Measurements from ENCODE around the gene TGFB1. TPM values are rescaled to one million over a fixed set of nuclear protein-coding genes. Genes with fewer than 3 reads are reported as not detected.
"Not testable (repeated sequence)": the region's sequence is repeated elsewhere in the genome, so short reads cannot be mapped to it uniquely, and the experiment has no call there.

TGFB1 gene
- total RNA-seq, 1 donor from 2014 or later: 25.7 TPM

- H3K27me3 ChIP-seq (ENCODE audit: control insufficient read depth, insufficient read depth, low read length): no peaks in the 10 kb centered on the region
- TF ChIP-seq CTCF (IDR thresholded peaks at IDR 0.05; ENCODE audit: insufficient read depth, low read length, poor library complexity, severe bottlenecking): no peak
- DNase-seq (ENCODE audit: low read depth): no peak
- H3K36me3 ChIP-seq (ENCODE audit: control insufficient read depth, insufficient read depth, low read length): no peaks in the 10 kb centered on the region
- peak within 1 kb of the TSS; percentile 64 for H3K4me3 ChIP-seq (ENCODE audit: low read depth, low read length)
Measured at GRCh38 chr19:41376241-41376997, 22.7 kb upstream of the TGFB1 start, which contains the start of gene TMEM91. TMEM91 (plus strand) TSS chr19:41376533; CDS start chr19:41378310, 1,777 bp downstream.

- no peak for DNase-seq (ENCODE audit: low read depth)
- Histone ChIP-seq H3K4me3 (ENCODE audit: low read depth, low read length) (no peak overlapping the region), H3K36me3 (ENCODE audit: control insufficient read depth, insufficient read depth, low read length) (no peaks in the 10 kb centered on the region), H3K27me3 (ENCODE audit: control insufficient read depth, insufficient read depth, low read length) (no peaks in the 10 kb centered on the region)
- TF ChIP-seq CTCF (IDR thresholded peaks at IDR 0.05; ENCODE audit: insufficient read depth, low read length, poor library complexity, severe bottlenecking): no peak
Measured at GRCh38 chr19:41373993-41374392, 20.3 kb upstream of the TGFB1 start.

GRCh38 chr19:41372501-41372900 lies 18.8 kb upstream of the TGFB1 start:
- H3K4me3 ChIP-seq (ENCODE audit: low read depth, low read length): no peak overlapping the region

GRCh38 chr19:41371541-41371940 lies 17.8 kb upstream of the TGFB1 start:
- Histone ChIP-seq H3K4me3 (ENCODE audit: low read depth, low read length) (no peak overlapping the region), H3K36me3 (ENCODE audit: control insufficient read depth, insufficient read depth, low read length) (no peaks in the 10 kb centered on the region), H3K27me3 (ENCODE audit: control insufficient read depth, insufficient read depth, low read length) (no peaks in the 10 kb centered on the region)
- no peak for TF ChIP-seq CTCF (IDR thresholded peaks at IDR 0.05; ENCODE audit: insufficient read depth, low read length, poor library complexity, severe bottlenecking)
- DNase-seq (ENCODE audit: low read depth): no peak

More at GRCh38 chr19:41372501-41372900, 18.8 kb upstream of the TGFB1 start:
- DNase-seq (ENCODE audit: low read depth): no peak
- H3K36me3 ChIP-seq (ENCODE audit: control insufficient read depth, insufficient read depth, low read length): no peaks in the 10 kb centered on the region
- H3K27me3 ChIP-seq (ENCODE audit: control insufficient read depth, insufficient read depth, low read length): no peaks in the 10 kb centered on the region
- TF ChIP-seq CTCF (IDR thresholded peaks at IDR 0.05; ENCODE audit: insufficient read depth, low read length, poor library complexity, severe bottlenecking): no peak

- not testable (repeated sequence) for DNase-seq (ENCODE audit: low read depth); H3K4me3 ChIP-seq (ENCODE audit: low read depth, low read length); H3K36me3 ChIP-seq (ENCODE audit: control insufficient read depth, insufficient read depth, low read length); H3K27me3 ChIP-seq (ENCODE audit: control insufficient read depth, insufficient read depth, low read length)
Measured at GRCh38 chr19:41371119-41371518, 17.4 kb upstream of the TGFB1 start.

GRCh38 chr19:41369769-41370168 lies 16.0 kb upstream of the TGFB1 start:
- no peak for TF ChIP-seq CTCF (IDR thresholded peaks at IDR 0.05; ENCODE audit: insufficient read depth, low read length, poor library complexity, severe bottlenecking)
- no peak for DNase-seq (ENCODE audit: low read depth)
- H3K4me3 ChIP-seq (ENCODE audit: low read depth, low read length): no peak overlapping the region
- no peaks in the 10 kb centered on the region for H3K36me3 ChIP-seq (ENCODE audit: control insufficient read depth, insufficient read depth, low read length)
- H3K27me3 ChIP-seq (ENCODE audit: control insufficient read depth, insufficient read depth, low read length): no peaks in the 10 kb centered on the region

All from kidney epithelial cell (primary cell).